GM18508 (cell line): ENCODE data around the gene IGFL4.

Experiments
- ATAC-seq: cut with Tn5 transposase; IDR thresholded peaks from one replicate; pipeline ENCODE4 v1.9.1; 2021; ENCODE audit warnings: moderate number of reproducible peaks; ENCODE audit not compliant: insufficient read depth, unreplicated experiment

Gene IGFL4

DNA sequence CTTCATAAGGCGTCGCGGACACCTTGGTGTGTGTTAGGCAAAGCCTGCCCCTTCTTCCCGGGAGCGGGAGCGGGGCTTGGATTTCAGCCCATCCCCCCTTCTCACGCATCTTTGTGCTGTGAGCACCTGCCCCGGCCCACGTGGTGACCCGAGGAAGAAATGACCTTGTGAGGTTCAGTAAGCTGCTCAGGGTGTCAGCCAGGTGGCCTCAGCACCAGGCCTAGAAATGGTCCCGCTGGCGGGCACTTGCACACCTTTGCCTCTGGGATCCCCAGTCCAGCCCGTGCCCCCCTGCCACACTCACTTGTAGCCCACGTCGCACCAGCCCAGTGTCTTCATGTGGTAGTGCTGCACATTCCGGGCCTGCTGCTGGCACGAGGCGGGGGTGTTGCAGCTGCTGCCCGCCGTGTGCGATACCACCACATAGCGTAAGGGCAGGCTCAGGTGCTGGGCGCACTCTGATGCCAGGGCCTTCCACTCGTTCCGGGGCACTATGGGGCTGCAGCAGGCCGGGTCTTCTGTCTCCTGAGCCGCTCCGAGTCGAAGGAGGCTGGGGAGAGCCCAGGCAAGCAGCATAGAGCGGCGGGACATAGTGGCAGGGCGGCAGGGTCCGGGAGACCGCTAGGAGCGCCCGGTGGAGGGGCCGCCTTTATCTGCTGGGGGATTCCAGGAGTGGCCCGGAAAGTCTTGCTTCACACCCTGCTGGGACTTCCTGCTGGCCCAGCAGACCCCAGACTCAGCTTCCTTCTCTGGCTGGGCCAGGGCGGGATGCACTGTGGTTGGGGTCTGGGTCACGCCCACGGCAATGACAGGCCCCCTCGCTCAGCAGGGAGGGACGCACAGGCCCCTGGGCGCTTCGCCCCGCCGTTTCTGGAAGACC lies 18.1 kb downstream of the IGFL4 start, which contains the start of gene PGLYRP1:
Gene PGLYRP1, minus strand, starts transcription at position 623 of the 880 bp plus-strand sequence. Its CDS starts 32 bp downstream, at position 591.
- no peak for ATAC-seq

DNA sequence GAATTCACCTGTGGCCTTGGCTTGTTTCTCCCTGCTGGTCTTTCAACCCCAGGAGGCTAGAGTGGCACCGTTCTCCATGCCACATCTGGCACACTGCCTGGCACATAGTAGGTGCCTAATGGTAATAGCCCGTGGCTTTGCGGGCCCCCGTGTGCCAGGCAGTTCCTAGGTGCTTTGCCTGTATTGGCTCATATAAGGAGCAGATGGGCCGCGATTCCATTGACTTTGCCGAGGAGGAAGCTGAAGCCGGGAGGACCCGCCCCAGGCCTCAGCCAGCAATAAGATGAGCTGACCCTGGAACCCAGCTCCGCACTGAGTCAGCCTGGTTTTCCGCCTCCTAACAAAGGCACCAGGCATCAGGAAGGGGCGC lies 18.8 kb downstream of the IGFL4 start:
- no peak for ATAC-seq

DNA sequence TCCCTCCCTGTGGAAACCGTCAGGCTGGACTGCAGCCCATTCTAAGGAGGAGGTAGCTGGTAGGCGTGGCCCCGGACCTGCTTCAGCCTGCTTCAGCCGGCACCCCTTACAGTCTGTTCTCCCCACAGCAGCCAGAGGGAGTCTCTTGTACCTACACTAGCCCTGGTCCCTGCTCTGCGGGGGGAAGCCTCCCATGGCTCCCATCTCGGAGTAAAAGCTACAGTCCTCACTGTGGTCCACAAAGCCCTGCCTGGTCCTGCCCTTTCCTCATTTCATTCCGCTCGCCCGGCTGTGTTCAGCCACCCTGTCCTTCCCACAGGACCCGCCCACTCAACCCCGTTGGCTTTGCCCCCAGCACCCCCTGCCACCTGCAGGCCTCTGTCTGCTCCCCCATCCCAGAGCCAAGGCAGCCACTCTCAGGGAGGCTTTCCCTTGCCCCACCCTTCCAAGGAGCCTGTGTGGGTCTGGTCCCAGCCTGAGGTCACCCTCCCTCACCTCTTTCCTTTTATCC lies 19.2 kb downstream of the IGFL4 start:
- no peak for ATAC-seq

DNA sequence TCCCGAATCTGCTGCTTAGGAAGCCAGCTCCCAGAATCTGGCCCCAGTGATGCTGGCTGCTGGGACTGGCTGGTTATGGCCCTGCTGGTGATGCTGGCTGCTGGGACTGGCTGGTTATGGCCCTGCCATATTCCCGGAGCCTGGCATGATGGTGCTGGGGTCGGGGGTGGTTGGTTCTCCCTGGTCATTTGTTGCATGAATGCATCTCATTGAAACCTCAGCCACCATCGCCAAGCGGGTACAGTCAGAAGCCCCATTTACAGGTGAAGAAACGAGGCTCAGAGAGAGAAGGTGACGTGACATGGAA lies 20.0 kb downstream of the IGFL4 start:
- no peak for ATAC-seq

DNA sequence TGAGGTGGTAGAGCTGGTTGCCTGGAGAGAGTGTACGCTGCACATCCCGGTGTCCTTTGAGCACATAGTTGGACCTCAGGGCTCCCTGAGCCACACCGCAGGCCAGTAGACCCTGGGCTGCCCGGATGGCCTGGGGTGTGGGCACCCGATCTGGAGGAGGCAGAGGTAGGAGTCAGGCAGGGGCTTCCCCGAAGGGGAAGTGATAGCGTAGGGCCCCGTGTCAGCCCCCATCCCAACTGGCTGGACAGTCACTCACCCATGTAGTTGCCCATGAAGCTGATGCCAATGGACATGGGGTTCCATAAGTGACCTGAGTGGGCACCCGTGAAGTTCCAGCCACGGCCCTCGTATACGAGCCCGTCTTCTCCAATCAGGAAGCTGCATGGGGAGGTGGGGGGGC lies 21.5 kb downstream of the IGFL4 start:
- no peak for ATAC-seq

DNA sequence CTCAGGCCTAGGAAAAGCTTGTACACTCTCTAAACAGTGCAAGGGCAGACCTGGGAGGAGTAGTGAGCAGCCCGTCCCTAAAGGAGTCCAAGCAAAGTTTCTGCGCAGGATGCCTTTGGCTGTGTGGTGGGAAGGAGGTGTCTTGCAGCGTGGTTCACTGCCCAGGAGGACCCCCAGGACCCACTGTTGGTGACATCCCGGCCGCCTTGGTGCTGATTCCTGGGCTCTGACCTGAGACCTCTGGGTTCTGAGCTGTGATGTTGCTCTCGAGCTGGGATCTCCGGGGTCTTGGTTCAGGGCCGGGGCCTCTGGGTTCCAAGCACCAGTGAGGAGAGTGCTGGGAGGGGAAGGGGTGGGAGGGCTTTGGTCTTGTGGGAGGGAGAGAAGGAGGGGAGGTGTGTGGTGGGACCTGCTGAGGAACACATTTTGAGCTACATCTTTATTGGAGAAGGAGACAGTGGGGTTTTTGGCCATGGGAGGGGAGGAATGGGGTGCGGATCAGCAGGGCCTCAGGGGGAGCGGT lies 22.0 kb downstream of the IGFL4 start:
- ATAC-seq = no peak

DNA sequence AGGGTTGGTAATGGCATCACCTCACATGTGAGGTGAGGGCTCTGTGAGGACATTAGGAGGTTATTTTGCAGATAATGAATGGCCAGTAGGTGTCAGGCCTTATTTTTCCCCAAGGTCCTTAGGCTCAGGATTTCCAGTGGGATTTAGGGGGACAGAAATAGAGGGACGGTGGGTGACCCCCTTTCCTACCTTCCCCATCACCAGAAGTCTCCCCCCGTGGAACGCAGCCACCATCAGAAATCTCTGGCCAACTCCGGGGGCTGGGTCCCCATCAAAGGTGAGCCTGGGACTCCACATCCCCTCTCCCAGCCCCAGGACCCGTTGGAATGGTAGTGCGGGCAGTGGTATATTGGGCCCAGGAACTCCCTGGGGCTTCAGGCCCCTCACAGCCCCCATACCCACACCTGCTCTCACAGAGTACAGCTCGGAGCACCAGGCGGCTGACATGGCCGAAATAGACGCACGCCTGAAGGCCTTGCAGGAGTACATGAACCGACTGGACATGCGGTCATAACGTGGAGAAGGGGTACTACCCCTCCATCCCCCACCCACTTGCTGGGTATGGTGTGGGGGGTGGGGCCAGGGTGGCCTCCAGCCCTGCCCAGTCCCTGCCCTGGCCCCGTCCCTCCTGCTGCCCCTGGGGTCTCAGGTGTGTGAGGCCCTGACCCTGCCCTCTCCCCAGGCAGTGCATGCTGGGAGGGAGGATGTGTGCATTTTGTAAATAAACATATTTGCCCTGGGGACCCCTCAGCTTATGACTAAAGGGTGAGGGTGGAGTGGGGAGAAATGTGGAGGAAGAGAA lies 22.7 kb downstream of the IGFL4 start:
- ATAC-seq = no peak

DNA sequence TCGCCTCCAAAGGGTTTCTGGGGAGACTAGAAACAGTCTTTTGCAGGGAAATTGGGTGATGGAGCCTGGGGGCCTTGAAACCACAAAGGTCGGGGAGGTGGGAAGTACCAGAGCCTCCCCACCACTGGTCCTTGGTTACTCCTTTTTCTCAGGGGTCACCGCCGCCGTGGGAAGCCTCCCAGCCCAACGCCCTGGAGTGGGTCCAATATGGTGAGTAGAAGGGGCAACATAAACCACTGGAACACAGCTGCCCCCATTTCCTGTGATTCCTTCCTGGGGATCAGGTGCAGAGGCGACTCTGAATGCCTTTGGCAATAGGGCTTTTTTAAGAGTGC lies 23.7 kb downstream of the IGFL4 start:
- ATAC-seq = no peak

DNA sequence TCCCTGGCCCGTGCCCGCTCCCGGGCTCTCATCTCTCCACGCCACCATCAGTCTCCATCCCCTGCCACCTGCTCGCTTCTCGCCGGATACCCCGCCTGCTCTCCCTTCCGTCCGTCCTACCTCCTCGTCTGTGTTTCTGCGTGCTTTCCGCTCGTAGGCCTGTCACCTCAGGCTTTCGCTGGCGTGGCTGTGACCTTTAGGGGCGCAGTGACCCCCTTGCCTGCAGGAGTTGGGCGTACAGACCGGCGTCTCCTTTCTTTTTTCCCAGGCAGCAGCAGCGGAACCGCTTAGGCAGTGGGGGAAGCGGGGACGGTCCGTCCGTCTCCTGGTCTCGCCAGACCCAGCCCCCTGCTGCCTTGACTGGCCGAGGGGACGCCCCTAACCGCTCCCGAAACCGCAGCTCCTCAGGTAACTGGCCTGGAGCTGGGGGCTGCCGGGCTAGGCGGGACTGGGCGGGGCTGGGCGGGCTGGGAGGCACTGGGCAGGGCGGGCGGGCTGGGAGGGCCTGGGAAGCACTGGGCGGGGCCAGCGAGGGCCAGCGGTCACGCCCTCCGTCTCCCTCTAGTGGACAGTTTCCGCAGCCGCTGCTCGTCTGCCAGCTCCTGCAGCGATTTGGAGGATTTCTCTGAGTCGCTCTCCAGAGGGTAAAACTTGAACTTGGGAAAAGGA lies 24.2 kb downstream of the IGFL4 start:
- no peak for ATAC-seq

DNA sequence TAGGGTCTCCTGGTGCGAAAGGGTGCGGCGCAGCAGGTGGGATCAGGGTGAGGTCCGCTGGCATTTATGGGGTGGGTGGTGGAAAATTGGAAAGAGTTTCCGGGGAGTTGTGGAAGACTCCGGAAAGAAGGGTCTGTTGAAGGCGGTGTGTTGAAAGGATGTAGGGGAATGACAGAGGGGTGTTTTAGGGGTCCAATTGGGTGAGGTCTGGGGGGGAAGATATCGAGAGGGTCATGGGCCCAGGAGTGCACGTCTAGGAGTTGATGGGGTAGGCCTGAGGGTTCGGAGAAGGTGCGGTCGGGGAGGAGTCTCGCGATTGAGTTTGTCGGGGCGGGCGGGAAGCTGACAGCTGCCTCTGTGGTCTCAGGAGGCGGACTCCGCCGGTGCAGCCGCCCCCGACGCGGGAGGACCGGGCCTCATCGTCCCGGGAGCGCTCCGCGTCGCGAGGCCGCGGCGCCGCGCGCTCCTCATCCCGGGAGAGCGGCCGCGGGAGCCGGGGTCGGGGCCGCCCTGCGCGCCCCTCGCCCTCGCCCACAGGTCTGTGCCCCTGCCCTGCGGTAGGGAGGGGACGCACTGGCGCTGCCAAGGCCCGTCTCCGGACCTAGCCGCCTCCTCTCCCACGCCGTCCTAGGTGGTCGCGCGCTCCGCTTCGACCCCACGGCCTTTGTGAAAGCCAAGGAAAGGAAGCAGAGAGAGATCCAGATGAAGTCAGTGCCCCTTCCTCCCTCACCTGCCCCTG lies 24.9 kb downstream of the IGFL4 start:
- no peak for ATAC-seq

DNA sequence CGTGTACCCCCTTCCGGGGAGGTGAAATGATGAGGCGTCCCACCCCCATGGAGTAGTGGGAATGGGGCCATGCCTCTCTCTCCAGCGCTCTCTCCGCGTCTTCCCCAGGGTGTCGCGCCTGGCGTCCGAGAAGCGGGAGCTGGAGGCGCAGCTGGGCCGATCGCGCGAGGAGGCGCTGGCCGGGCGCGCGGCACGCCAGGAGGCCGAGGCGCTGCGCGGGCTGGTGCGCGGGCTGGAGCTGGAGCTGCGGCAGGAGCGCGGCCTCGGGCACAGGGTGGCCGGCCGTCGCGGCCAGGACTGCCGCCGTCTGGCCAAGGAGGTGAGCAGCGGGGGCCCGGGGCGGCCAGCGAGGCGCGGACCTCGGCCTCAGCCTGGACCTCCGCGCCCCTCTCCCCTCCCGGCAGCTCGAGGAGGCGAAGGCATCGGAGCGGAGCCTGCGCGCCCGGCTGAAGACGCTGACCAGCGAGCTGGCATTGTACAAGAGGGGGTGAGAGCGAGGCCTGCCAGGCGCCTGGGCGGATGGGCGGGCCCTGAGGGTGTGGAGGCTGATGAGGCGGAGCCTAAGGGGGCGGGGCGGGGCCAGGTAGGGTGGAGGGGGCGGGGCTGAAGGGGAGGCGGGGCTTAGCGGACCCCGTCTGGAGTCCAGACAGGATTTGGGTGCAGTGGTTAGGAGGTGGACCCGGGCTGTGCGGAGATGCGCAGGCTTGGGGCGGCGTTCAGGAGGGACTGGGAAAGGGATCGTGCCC lies 25.7 kb downstream of the IGFL4 start:
- ATAC-seq = no peak

DNA sequence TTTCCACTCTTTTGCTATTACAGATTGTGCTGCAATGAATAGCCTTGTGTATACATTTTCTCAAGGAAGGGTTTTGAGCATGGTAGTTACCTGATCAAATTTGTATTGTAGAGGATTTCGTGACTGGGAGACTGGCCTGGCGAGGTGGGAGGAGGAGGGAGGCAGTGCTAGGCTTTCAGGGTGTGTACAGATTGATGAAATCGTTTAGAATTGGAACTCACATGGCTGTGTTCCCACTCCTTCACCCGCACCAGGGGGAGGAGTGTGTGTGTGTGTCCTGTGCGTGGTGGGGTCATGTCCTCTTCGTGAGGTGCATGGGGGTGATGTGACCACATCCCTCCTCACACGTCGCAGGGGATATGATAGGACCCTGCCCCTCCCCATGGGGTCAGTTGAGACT lies 26.3 kb downstream of the IGFL4 start:
- ATAC-seq = no peak

DNA sequence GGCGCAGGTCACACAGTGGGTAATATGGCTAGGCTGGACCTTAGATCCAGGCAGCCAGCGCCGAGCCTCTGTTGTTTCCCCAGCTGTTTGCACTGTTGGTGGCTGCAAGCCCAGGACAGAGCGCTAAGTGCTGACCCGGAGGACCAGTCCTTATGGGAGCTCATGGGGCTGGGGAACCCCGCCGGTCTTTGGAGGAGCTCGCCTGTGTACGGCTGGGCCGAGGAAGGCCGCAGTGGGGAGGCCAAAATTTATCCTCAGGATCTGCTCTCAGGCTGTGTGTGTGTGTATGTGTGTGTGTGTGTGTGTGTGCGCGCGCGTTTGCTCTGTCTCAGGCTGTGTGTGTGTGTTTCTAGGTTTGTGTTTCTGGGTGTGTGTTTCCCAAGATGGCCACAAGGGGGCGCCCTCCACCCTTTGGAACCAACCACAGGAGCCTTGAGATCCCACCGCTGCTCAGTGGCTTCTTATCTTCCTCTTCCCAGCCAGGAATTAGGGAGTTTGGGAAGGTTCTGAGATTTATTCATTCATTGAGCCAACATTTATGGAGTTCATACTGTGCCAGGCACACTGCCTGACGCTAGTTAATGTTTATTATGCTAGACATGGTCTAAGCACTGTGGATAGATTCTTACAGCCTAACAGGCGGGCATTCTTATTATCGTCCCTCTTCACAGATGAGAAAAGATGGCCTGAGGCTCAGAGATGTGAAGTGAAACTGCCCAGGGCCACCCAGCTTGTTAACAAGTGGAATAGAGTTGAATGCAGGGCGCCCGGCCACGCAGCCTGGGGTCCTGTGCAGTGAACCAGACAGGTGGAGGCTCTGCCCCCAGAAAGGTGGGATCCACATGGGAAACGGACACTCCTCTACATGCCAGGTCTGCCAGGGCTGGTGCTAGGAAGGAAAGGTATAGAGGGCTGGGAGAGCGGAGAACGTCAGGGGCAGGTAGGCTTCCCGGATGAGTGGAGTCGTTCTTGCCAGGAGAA lies 31.0 kb downstream of the IGFL4 start:
- ATAC-seq = no peak

DNA sequence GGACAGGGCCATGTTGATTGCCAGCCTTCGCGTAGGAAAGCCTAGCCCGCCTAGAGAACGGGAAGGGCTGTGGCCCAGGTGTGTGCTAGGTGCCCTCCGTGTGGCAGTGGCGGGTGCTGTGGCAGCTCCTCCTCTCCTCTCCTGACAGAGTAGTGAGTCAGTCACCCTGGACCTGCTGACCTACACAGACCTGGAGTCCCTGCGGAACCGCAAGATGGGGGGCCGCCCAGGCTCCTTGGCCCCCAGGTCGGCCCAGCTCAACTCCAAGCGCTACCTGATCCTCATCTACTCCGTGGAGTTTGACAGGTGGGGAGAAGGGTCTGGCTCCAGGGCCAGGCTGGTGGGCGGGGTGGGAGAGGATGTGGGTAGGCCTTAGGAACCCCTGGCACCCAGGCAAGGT lies 34.4 kb downstream of the IGFL4 start:
- no peak for ATAC-seq

DNA sequence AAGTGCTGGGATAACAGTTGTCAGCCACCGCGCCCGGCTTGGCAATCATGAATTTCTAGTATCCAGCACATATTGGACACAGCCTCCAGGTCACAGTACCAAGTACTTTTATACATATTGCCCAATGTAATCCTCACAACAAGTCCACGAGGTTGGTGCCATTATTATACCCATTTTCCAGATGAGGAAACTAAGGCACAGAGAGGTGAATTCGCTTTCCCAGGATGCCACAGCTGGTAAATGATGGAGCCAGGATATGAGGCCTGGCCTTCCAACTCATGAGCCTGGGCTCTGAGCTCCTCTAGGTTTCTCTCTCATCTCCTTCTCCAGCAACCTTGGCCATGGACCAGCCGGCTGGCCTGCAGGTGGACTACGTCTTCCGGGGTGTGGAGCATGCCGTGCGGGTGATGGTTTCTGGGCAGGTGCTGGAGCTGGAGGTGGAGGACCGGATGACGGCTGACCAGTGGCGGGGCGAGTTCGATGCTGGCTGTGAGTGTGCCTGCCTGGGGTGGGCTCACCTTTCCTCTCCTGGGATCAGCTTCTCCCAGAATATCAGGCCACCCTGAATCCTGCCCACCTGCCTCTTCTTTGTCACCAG lies 38.0 kb downstream of the IGFL4 start:
- ATAC-seq = no peak

DNA sequence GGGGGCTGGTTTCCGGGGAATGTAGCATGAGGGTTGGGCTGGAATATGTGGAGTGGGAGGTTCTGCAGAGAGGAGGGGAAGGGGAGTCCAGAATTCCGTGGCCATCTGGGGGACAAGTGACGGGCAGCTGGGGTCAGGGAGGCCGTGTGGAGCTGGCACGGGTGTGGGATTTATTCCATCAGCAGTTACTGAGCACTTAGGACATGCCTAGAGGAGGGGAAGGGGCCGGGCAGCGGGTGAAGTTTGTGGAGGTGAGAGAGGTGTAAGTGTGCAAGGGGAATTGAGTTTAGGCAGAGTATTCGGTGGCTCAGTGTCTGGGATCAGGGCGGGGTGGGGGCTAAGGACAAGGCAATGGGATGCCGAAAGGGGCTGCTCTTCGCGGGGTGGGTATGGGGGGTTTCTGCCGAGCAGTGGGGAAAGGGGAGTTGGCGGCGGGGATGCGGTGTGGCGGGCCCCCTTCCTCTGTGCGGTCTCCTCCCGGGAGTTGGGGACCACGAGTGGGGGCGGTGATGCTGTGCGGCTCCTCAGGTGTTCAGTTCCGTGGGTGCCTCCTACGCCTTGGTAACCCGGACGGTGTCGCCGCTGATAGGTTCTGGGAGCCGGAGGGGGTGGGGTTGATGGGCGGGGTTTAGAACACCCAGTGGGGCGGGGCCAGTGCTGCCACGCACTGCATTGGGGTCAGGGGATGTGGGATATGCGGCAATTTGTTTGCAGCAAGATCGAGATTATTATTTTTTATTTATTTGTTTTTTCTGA lies 40.1 kb downstream of the IGFL4 start:
- ATAC-seq = no peak

DNA sequence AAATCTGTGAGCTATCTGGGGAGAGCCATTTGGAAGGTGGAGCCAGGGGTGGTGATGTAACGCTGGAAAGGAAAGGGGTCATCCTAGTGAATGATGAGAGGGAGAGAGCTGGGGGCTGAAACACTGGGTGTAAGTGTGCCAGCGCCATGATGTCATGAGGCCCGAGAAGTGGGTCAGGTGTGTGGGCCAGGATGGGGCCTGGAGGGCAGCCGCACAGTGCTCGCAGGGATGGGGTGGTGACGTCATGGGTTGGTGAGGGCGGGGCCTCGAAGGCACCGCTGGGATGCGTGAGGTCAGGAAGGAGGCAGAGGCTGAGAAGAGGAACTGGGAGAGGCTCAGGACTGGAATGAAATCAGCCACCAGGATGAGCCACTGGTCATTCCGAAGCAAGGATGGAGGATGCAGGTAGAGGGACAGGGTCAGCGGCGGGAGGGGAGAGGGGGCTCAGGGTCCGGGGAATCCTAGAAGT lies 41.1 kb downstream of the IGFL4 start:
- no peak for ATAC-seq
